Measurements from ENCODE around the gene GMPPB. TPM values are rescaled to one million over a fixed set of nuclear protein-coding genes. Genes with fewer than 3 reads are reported as not detected.

The GMPPB gene
- total and polyA plus RNA-seq, 2 of the 8 experiments (the other 6 are each of a cell fraction or from before 2014, with no cell fraction given): 20.9 to 23.9 TPM

DNA sequence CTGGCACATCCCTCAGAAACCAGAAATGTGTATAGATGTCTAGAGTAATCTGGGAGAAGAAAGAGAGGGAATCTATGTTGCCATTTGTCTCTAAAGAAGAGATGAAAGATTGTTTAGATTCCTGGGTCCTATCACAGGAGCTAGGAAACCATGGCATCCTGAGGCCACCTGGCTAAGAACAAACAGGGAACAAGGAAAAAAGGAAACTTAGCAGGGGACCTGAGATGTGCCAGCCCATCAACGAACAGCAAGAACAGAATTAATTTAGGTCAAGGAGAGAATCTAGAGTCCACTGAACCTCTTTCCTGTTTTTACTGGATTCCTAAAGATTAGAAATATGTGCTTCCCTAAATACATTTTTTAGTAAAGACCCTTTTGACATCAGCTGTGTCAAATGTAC lies 32.3 kb upstream of the GMPPB start:
- H3K4me3 ChIP-seq (ENCODE audit: extremely low read depth in 1 of 4, insufficient read depth in 2 of 4, low read depth in 3 of 4, low read length in 4 of 4): no peak overlapping the region
- POLR2A ChIA-PET (ENCODE audit: partially characterized antibody): no interaction called here
- H4K5ac ChIP-seq (ENCODE audit: insufficient read length, low read depth, low read length): no peak overlapping the region
- no peak overlapping the region for H3K27ac ChIP-seq (ENCODE audit: low read depth, low read length)
- H3K36me3 ChIP-seq (ENCODE audit: control insufficient read depth in 2 of 4, insufficient read depth in 4 of 4, low read length in 3 of 4): no peaks in the 10 kb centered on the region
- CTCF ChIA-PET (ENCODE audit: partially characterized antibody): interaction anchor here (0.9 to 1.5 kb wide), 3 partner anchors 13 to 96 kb away, joined by 4 to 5 read pairs (median 4); no protein-coding TSS in a partner anchor
- H3K9me3 ChIP-seq (ENCODE audit: insufficient read depth in 2 of 2, low read depth in 1 of 2, low read length in 1 of 2): no peaks in the 10 kb centered on the region
- TF ChIP-seq, protein P1, sequence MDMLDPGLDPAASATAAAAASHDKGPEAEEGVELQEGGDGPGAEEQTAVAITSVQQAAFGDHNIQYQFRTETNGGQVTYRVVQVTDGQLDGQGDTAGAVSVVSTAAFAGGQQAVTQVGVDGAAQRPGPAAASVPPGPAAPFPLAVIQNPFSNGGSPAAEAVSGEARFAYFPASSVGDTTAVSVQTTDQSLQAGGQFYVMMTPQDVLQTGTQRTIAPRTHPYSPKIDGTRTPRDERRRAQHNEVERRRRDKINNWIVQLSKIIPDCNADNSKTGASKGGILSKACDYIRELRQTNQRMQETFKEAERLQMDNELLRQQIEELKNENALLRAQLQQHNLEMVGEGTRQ (IDR thresholded peaks at IDR 0.05; ENCODE audit: low read length): no peak
- TF ChIP-seq POLR2A (IDR thresholded peaks at IDR 0.05; ENCODE audit: control extremely low read depth in 1 of 2, low read depth in 2 of 2, low read length in 2 of 2) (no peak), GTF2F1 (IDR thresholded peaks at IDR 0.05; ENCODE audit: borderline replicate concordance, low read depth, low read length) (no peak), PHF8 (conservative IDR thresholded peaks at IDR 0.05; ENCODE audit: low read depth, low read length) (no peak), BACH1 (IDR thresholded peaks at IDR 0.05; ENCODE audit: low read length) (no peak), HDAC2 (IDR thresholded peaks at IDR 0.05; ENCODE audit: borderline replicate concordance in 1 of 2, low read depth in 2 of 2, low read length in 2 of 2) (no peak)
- no peak overlapping the region for H3K9ac ChIP-seq (replicated peaks in 1 of 4; ENCODE audit: extremely low read depth in 1 of 4, low read depth in 3 of 4, low read length in 3 of 4)
- no peak overlapping the region for H3K4me2 ChIP-seq (ENCODE audit: insufficient read depth in 1 of 2, low read depth in 2 of 2, low read length in 2 of 2)
- no peak overlapping the region for H2AK5ac ChIP-seq (ENCODE audit: low read depth, low read length)
- no peak overlapping the region for H3K4ac ChIP-seq (replicated peaks; ENCODE audit: insufficient read length, low read depth, low read length)
- FAIRE-seq (no peak), DNase-seq (ENCODE audit: low read depth in 1 of 2, low spot score in 2 of 2) (no peak)
- H2BK12ac ChIP-seq (ENCODE audit: low read depth, low read length): no peak overlapping the region
- H3K79me2 ChIP-seq (ENCODE audit: control insufficient read depth in 1 of 2, insufficient read depth in 2 of 2, low read length in 2 of 2): peaks cover 0 to 63% of the 10 kb centered on the region in 2 experiments; a peak in 3 of 4 replicates
- H2BK120ac ChIP-seq (replicated peaks; ENCODE audit: low read depth, low read length): no peak overlapping the region
- H3K23ac ChIP-seq (ENCODE audit: insufficient read length): no peak overlapping the region
- H3K23me2 ChIP-seq (ENCODE audit: low read depth, low read length): no peaks in the 10 kb centered on the region
- H4K8ac ChIP-seq (ENCODE audit: extremely low read depth, insufficient read depth, low read length): no peak overlapping the region
- no peak overlapping the region for H2AFZ ChIP-seq (ENCODE audit: low read length)
- H4K20me1 ChIP-seq (replicated peaks in 1 of 2; ENCODE audit: control insufficient read depth in 1 of 2, insufficient read depth in 2 of 2, low read length in 2 of 2): peaks cover 3 to 8% of the 10 kb centered on the region in 2 experiments
- no peak overlapping the region for H2BK15ac ChIP-seq (ENCODE audit: low read length)
- no peak overlapping the region for H4K91ac ChIP-seq (replicated peaks; ENCODE audit: insufficient read length, low read length)
- peaks cover 2% of the 10 kb centered on the region; the same call in 1 of the 2 replicates for H3K79me1 ChIP-seq (ENCODE audit: low read depth, low read length)
- no peaks in the 10 kb centered on the region for H3K4me1 ChIP-seq (replicated peaks in 1 of 4; ENCODE audit: control insufficient read depth in 3 of 4, insufficient read depth in 4 of 4, low read length in 3 of 4)
- H3K27me3 ChIP-seq (replicated peaks in 1 of 4; ENCODE audit: control insufficient read depth in 3 of 4, extremely low read depth in 1 of 4, insufficient read depth in 3 of 4, low read length in 3 of 4): no peaks in the 10 kb centered on the region
- no peak overlapping the region for H3K14ac ChIP-seq (ENCODE audit: insufficient read length)
- no peak overlapping the region for H3K18ac ChIP-seq (ENCODE audit: extremely low read depth, low read length)
- H3K56ac ChIP-seq (replicated peaks; ENCODE audit: insufficient read length, low read depth, low read length): no peak overlapping the region
- WGBS, 2 experiments (ENCODE audit: extremely low coverage in 1 of 2, insufficient coverage in 1 of 2, insufficient read length in 1 of 2, insufficient replicate concordance in 2 of 2, low coverage in 1 of 2, low lambda C conversion rate in 2 of 2, missing lambda C conversion rate in 1 of 2): 100% methylated on average over 1 of the region's 1 CpG; no CpG with 5 or more reads in 1 of the 2 experiments
- H2BK20ac ChIP-seq (ENCODE audit: low read length): no peak overlapping the region
- H2BK5ac ChIP-seq (ENCODE audit: low read depth, low read length): no peak overlapping the region

Data from H1 (cell line).